H9 (cell line): Measurements from ENCODE around the gene PLCH2. TPM values are rescaled to one million over a fixed set of nuclear protein-coding genes. Genes with fewer than 3 reads are reported as not detected.
A peak's percentile ranks its signal among the peaks of the same experiment; 100 is the strongest.

Source experiments
- DNase-seq: peaks from one replicate; pipeline ENCODE4 v3.0.0-alpha.2; 2017
- H2AFZ ChIP-seq: one replicate; pipeline ENCODE4 v1.6.1; 2013; ENCODE audit warnings: mild to moderate bottlenecking, low read length, control low read depth, moderate library complexity
- H2AK5ac ChIP-seq: 2 replicates; pipeline ENCODE4 v1.6.1; 2013; ENCODE audit warnings: low read length, control low read depth, mixed read lengths; ENCODE audit not compliant: insufficient read length
- H2BK120ac ChIP-seq: one replicate; pipeline ENCODE4 v1.6.1; 2013; ENCODE audit warnings: low read depth, mild to moderate bottlenecking, low read length, control low read depth, inconsistent platforms; ENCODE audit not compliant: poor library complexity, severe bottlenecking
- H2BK12ac ChIP-seq: 2 replicates; pipeline ENCODE4 v1.6.1; 2013; ENCODE audit warnings: low read length, control low read depth, mixed read lengths, low read depth; ENCODE audit not compliant: insufficient read length
- H2BK15ac ChIP-seq: 2 replicates; pipeline ENCODE4 v1.6.1; 2013; ENCODE audit warnings: low read depth, low read length, control low read depth
- H2BK20ac ChIP-seq: one replicate; pipeline ENCODE4 v1.6.1; 2013; ENCODE audit warnings: low read depth, mild to moderate bottlenecking, low read length, control low read depth, inconsistent platforms; ENCODE audit not compliant: poor library complexity, severe bottlenecking
- H2BK5ac ChIP-seq: 2 replicates; pipeline ENCODE4 v1.6.1; 2013; ENCODE audit warnings: low read length, control low read depth, mixed read lengths; ENCODE audit not compliant: insufficient read length
- H3K14ac ChIP-seq: 2 replicates; pipeline ENCODE4 v1.6.1; 2013; ENCODE audit warnings: low read length, control low read depth; ENCODE audit not compliant: insufficient read depth
- H3K18ac ChIP-seq: 2 replicates; pipeline ENCODE4 v1.6.1; 2013; ENCODE audit warnings: low read depth, mild to moderate bottlenecking, mixed read lengths, low read length, control low read depth; ENCODE audit not compliant: insufficient read length
- H3K23ac ChIP-seq: 2 replicates; pipeline ENCODE4 v1.6.1; 2013; ENCODE audit warnings: low read length, control low read depth, mixed read lengths, low read depth; ENCODE audit not compliant: insufficient read length
- H3K23me2 ChIP-seq: 2 replicates; pipeline ENCODE4 v1.6.1; 2013; ENCODE audit warnings: low read depth, mild to moderate bottlenecking, mixed read lengths, low read length, control low read depth; ENCODE audit not compliant: insufficient read length, poor library complexity, severe bottlenecking
- H3K27ac ChIP-seq: 2 replicates; pipeline ENCODE4 v1.5.1; 2013; ENCODE audit warnings: low read length, control low read depth, mixed read lengths, low read depth; ENCODE audit not compliant: insufficient read length
- H3K27me3 ChIP-seq: 2 replicates; pipeline ENCODE4 v1.6.1; 2013; ENCODE audit warnings: low read length, control low read depth, inconsistent platforms; ENCODE audit not compliant: insufficient read depth
- H3K4ac ChIP-seq: 2 replicates; pipeline ENCODE4 v1.6.1; 2013; ENCODE audit warnings: low read depth, mild to moderate bottlenecking, control low read depth, inconsistent platforms, low read length, moderate library complexity
- H3K4me1 ChIP-seq: 2 replicates; pipeline ENCODE4 v1.6.1; 2013; ENCODE audit warnings: low read length, control low read depth, inconsistent platforms; ENCODE audit not compliant: insufficient read depth
- H3K4me2 ChIP-seq: 2 replicates; pipeline ENCODE4 v1.6.1; 2013; ENCODE audit warnings: low read length, control low read depth, mixed read lengths; ENCODE audit not compliant: insufficient read length, insufficient read depth
- H3K56ac ChIP-seq: 2 replicates; pipeline ENCODE4 v1.6.1; 2013; ENCODE audit warnings: low read depth, mild to moderate bottlenecking, mixed read lengths, low read length, control low read depth; ENCODE audit not compliant: insufficient read length
- H3K79me1 ChIP-seq: 2 replicates; pipeline ENCODE4 v1.6.1; 2013; ENCODE audit warnings: low read depth, mild to moderate bottlenecking, moderate library complexity, low read length, control low read depth, inconsistent platforms; ENCODE audit not compliant: insufficient read depth, poor library complexity, severe bottlenecking
- H3K79me2 ChIP-seq: 2 replicates; pipeline ENCODE4 v1.6.1; 2013; ENCODE audit warnings: low read length, control low read depth, inconsistent platforms; ENCODE audit not compliant: insufficient read depth
- H3K9ac ChIP-seq: 2 replicates; pipeline ENCODE4 v1.6.1; 2013; ENCODE audit warnings: low read length, control low read depth, mixed read lengths; ENCODE audit not compliant: insufficient read length; ENCODE audit errors: extremely low read depth
- H3K9me3 ChIP-seq: one replicate; pipeline ENCODE4 v1.6.1; 2013; ENCODE audit warnings: low read depth, low read length, inconsistent platforms; ENCODE audit not compliant: control insufficient read depth
- H3T11ph ChIP-seq: one replicate; pipeline ENCODE4 v1.6.1; 2013; ENCODE audit warnings: mild to moderate bottlenecking, low read length, control low read depth, inconsistent platforms
- H4K20me1 ChIP-seq: one replicate; pipeline ENCODE4 v1.6.1; 2013; ENCODE audit not compliant: control insufficient read depth, insufficient read length, insufficient read depth
- H4K5ac ChIP-seq: 2 replicates; pipeline ENCODE4 v1.6.1; 2013; ENCODE audit warnings: low read depth, mild to moderate bottlenecking, mixed read lengths, low read length, control low read depth; ENCODE audit not compliant: insufficient read length
- H4K8ac ChIP-seq: replicated peaks from 2 replicates; pipeline ENCODE4 v1.6.1; 2013; ENCODE audit warnings: low read length, control low read depth, mixed read lengths, low read depth; ENCODE audit not compliant: insufficient read length
- H4K91ac ChIP-seq: 2 replicates; pipeline ENCODE4 v1.6.1; 2013; ENCODE audit warnings: low read depth, mild to moderate bottlenecking, moderate library complexity, mixed read lengths, low read length, control low read depth; ENCODE audit not compliant: insufficient read length
- H3K27ac Mint-ChIP-seq, 3 experiments: 2 replicates in 2 of 3; 3 replicates in 1 of 3; pipeline ENCODE4 v1.8.0; 2020 to 2021; ENCODE audit warnings: mixed read lengths in 3 of 3, mild to moderate bottlenecking in 1 of 3, moderate library complexity in 1 of 3
- H3K27me3 Mint-ChIP-seq: 2 replicates; pipeline ENCODE4 v1.8.0; 2021; ENCODE audit warnings: low read depth, mild to moderate bottlenecking, moderate library complexity, mixed read lengths
- H3K36me3 Mint-ChIP-seq, 3 experiments: 2 replicates in 2 of 3; 3 replicates in 1 of 3; pipeline ENCODE4 v1.8.0; 2020 to 2021; ENCODE audit warnings: low read depth in 3 of 3, mixed read lengths in 3 of 3; ENCODE audit not compliant: insufficient read depth in 1 of 3
- H3K4me1 Mint-ChIP-seq, 2 experiments: 2 replicates each; pipeline ENCODE4 v1.8.0; 2020; ENCODE audit warnings: mixed read lengths in 2 of 2
- H3K4me3 Mint-ChIP-seq, 2 experiments: 2 replicates in 1 of 2; 3 replicates in 1 of 2; pipeline ENCODE4 v1.8.0; 2020 to 2021; ENCODE audit warnings: mild to moderate bottlenecking in 2 of 2, mixed read lengths in 2 of 2, moderate library complexity in 1 of 2
- H3K9me3 Mint-ChIP-seq, 2 experiments: 2 replicates in 1 of 2; 3 replicates in 1 of 2; pipeline ENCODE4 v1.8.0; 2020; ENCODE audit warnings: mild to moderate bottlenecking in 2 of 2, mixed read lengths in 2 of 2, moderate library complexity in 1 of 2
- CTCF ChIP-seq: fragments of 200-600 bp; sonication (generic); conservative IDR thresholded peaks from 3 replicates; pipeline ENCODE4 v1.8.0; 2021; ENCODE audit warnings: antibody characterized with exemption, mild to moderate bottlenecking
- WGBS: extraction: QIAGEN DNeasy Blood & Tissue Kit; methylation state at CpG from one replicate; pipeline ENCODE4 v1.1.7; 2013; ENCODE audit warnings: missing lambda C conversion rate, low lambda C conversion rate, mixed read lengths; ENCODE audit not compliant: insufficient read length; ENCODE audit errors: extremely low coverage; 5-methylcytosine and 5-hydroxymethylcytosine counted together
- total RNA-seq: library from RNA; stranded (reverse); gene quantifications from 2 replicates; pipeline ENCODE4 v1.2.1, GENCODE V29; 2021

Gene PLCH2
- total RNA-seq, 1 experiment from 2014 or later: 0.09 TPM

GRCh38 chr1:2523191-2523890 lies 47.3 kb downstream of the PLCH2 start:
- Histone ChIP-seq H3K4me1 (peaks cover 2% of the 10 kb centered on the region; the same call in 1 of the 2 replicates), H2AK5ac (no peak overlapping the region), H3K18ac (no peak overlapping the region), H3K79me2 (peaks cover 25% of the 10 kb centered on the region; the same call in 1 of the 2 replicates), H2BK20ac (no peak overlapping the region), H4K20me1 (no peaks in the 10 kb centered on the region), H2BK5ac (no peak overlapping the region), H4K5ac (no peak overlapping the region), H4K8ac (no peak overlapping the region), H2AFZ (no peak overlapping the region), H3K14ac (no peak overlapping the region), H3K23me2 (peaks cover 11% of the 10 kb centered on the region), H3T11ph (no peak overlapping the region), H3K4ac (no peak overlapping the region), H3K4me2 (no peak overlapping the region), H4K91ac (no peak overlapping the region), H3K79me1 (peaks cover 16% of the 10 kb centered on the region), H3K23ac (no peak overlapping the region), H3K9ac (no peak overlapping the region), H3K56ac (no peak overlapping the region), H3K9me3 (no peaks in the 10 kb centered on the region), H3K27me3 (peaks cover 12% of the 10 kb centered on the region; the same call in 1 of the 2 replicates), H3K27ac (no peak overlapping the region), H2BK120ac (no peak overlapping the region), H2BK12ac (no peak overlapping the region), H2BK15ac (no peak overlapping the region)
- peaks cover 20 to 24% of the 10 kb centered on the region in 2 experiments for H3K4me1 Mint-ChIP-seq
- WGBS: no CpG with 5 or more reads among the region's 32 CpGs
- H3K27me3 Mint-ChIP-seq: peaks cover 17% of the 10 kb centered on the region
- no peaks in the 10 kb centered on the region; a peak in 2 of 5 replicates for H3K9me3 Mint-ChIP-seq
- peak; percentile 59 for DNase-seq
- H3K36me3 Mint-ChIP-seq: peaks cover 26 to 34% (median 26%) of the 10 kb centered on the region in 3 experiments
- no peak overlapping the region for H3K27ac Mint-ChIP-seq
- TF ChIP-seq CTCF: peak; percentile 43
- no peak overlapping the region for H3K4me3 Mint-ChIP-seq
